T-helper 2 cell (primary cell): ENCODE measurements around the gene DAD1.

Source experiments
- DNase-seq, 5 experiments: peaks; one replicate each; pipeline versions ENCODE4 v3.0.0 to v3.0.0-alpha.2; 2012 to 2022

Gene DAD1

DNA sequence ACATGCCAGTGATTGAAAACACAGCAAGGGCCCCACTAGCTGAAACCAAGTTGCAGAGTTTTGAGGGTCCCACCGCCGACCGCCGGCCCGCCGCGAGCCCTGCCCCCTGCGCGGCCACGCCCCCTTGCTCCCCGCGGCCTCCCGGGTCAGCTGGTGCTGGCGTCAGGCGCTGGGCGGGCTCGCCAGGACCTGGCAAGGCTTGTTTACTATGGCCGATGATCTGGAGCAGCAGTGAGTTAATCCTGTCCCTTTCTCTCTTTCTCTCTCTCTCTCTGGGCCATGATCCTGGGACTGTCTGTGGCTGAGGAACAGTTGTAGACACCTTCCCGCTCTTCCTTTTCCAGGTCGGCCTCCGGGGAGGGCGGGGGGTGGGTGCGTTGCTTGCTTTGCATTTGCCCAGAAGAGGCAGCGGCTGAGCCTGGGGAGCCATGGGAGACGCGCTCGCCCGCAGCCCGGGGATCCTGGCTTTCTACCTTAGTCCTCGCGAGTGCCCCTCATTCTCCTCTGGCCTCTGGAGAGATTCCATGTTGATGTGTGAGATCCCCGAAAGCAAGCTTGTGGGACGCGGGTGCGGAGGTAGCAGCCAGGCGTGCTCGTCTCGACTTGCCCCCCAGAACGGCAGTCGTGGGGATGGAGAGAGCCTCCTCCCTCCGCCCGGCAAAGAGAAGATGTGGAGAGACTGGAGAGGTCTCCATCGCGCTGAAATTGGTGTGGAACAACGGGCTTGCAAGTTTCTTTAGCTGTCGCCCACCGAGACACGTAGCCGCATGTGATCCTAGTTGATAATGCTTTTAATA is 9.3 kb upstream of the DAD1 start, which contains the start of gene ABHD4:
ABHD4 (plus strand) TSS at position 202 of the 797 bp plus-strand sequence; CDS start at position 209, 7 bp downstream.
- peak; percentile 28 to 71 (median 54) for DNase-seq

DNA sequence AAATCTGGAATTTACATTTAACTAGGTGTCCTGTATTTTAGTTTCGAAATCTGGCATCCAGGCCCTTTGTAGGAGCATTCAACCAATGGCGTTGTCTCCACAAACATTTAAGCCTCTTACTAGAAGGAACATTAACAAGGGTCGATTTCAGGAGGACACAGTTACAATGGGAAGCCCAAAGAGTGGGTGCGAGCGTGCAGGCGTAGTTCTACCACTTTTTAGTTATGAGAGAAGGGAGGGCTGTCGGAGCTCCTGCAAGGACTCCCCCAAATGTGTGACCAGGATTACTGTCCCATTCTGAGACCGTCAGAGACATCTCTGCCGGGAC is 8.7 kb upstream of the DAD1 start:
- no peak for DNase-seq

DNA sequence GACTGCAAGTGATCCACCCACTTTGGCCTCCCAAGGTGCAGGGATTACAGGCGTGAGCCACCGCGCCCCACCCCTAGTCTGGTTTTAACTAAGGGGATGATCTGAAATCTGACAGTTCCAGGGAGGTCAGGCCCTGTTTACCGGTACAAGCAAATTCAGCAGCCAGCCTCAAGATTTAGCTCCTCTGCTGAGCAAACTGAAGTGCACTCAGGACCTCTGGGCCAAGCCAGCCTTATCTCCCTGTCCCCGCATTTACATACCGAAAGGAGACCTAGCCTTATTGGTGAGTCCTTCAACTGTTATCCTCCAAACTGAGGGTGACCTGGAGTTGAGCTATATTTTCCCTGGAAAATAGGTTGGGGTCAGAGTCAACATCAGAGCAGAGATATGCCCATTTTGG is 8.2 kb upstream of the DAD1 start:
- no peak for DNase-seq

DNA sequence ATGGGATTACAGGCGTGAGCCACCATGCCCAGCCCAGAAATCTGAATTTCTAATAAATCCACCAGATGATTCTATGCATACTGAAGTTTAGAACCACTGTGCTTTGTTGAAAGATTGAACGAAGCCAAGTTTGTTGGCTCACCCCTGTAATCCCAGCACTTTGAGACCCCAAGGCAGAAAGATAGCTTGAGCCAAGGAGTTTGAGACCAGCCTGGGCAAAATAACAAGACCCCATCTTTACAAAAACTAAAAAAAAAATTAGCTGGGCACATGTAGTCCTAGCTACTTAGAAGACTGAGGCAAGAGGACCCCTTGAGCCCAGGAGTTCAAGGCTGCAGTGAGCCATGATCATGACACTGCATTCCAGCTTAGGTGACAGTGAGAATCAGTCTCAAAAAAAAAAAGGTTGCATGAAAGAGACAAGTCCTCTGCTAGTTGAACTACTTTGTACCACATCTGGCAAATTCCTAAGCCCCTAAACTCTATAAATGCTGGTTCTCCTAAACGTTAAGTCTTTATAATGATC is 7.4 kb upstream of the DAD1 start:
- no peak for DNase-seq

DNA sequence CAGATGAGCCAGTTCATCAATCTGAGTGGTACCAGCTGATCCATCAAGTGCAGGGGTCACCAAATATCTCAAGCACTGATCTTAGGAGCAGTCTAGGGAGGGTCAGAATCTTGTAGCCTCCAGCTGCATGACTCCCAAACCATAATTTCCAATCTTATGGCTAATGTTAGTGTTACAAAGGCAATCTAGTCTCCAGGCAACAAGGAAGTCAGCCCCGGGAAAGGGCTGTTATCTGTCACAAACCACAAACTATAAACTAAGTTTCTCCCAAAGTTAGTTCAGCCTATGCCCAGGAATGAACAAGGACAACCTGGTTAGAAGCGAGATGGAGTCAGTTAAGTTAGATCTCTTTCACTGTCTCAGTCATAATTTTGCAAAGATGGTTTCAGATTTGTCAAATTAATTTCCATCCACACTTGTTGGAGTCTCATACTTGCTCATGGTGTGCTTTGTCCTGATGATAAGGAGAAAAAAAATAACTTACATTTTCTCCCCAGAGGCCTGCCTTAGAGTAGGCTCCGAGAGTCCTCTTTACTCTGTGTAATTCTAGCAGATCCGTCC is 5.2 kb upstream of the DAD1 start:
- DNase-seq, result no peak

DNA sequence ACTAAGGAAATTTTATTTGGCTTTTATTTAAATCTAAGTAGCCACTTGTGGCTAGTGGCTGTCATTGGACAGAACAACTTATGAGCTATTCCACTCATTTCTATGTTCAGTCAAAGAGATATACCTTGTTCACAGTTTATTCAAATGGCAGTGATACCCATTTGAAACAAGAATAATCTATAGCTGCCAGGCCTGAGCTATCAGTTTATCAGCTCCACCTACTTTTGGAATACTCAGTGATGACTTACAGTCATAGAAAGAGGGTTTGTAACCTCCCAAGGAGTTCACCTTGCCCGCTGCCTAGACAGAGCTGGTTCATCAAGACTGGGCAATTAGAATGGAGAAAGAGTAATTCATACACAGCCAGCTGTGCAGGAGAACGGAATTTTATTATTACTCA is 4.6 kb upstream of the DAD1 start:
- no peak for DNase-seq

DNA sequence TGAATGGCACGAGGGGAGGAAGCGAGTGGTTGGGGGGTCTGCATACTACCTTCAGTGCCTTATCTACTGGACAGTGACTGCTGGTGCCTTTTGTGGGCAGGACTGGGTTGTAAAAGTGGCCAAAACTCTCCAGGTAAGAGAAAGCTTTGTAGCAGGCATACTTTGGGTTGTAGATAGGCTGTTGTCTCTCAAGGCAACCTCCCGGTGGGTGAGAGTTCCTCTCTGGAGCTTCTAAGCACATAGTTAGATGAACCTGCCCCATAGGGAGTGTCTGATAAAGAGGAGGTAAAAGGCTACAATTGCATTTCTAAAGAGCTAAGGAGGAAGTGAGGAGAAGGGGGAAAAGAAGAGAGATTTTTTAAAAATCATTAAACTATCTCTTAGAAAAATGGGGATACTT is 4.2 kb upstream of the DAD1 start:
- no peak for DNase-seq

DNA sequence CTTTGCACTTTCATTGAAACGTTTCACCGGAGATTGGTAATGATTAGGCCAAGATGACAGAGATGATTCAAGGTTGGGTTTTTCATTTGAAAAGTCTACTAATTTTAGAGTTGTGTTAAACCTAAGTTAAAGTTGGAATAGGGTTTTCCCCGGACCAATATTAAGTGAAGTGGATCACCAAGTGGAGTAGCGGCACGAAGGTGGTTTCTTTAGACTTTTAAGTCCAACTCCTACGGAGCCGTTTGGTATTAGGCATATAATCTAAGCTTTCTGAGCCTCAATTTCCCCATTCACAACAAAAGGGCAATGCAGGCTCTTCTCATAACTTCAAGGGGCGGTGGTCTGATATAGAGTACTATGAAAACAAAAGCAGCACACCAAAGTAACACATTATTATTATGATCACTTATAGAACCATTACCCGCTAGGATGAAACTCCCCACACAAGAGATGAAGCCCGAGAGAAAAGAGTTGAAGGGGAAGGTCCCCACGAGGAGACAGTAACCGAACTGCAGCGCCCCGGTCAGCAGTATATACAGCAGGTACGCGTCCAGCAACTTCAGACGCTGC is 413 bp downstream of the DAD1 start:
- no peak for DNase-seq

DNA sequence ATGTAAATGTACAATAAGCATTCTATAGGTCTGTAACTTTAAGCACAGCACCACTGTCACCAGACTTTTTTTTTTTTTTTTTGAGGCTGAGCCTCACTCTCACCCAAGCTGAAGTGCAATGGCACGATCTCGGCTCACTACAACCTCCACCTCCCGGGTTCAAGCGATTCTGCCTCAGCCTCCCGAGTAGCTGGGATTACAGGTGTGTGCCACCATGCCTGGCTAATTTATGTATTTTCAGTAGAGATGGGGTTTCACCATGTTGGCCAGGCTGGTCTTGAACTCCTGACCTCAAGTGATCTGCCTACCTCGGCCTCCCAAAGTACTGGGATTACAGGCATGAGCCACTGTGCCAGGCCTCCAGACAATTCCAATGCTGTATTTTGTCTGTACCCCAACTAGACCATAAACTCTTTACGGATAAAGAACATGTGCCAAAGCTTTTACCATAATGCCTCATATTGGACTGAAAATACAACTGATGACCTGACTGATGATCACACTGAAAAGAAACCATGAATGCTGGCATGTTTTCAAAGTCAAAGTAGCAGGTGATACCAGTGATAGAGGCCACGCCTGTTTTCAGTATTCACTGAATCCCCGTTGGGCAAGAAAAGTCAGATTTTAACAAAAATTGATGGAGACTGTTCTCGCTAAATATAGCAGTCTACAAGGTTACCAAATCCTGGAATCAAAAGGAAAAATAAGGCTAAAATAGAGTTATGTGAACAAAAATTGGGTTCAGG is 1.2 kb downstream of the DAD1 start:
- peak in 1 of 5 experiments; percentile 64 for DNase-seq

DNA sequence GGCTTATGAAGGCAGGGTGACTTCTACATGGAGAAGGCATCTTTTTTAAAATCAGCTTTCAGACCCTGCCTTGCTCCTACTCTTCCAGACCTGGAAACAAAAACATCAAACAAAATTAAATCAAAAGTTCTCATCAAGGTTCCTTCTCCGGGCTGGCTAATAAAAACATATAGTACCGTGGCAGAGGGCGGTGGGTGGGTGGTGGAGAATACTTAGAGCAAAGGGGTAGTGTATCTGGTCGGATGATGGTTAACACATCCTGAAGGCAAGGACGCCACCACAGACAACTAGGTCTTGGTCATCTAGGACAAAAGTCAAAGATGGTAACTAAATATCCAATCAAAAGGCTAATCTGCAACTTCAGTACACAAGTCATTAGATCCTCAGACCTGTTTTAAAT is 1.8 kb downstream of the DAD1 start:
- DNase-seq, result no peak

DNA sequence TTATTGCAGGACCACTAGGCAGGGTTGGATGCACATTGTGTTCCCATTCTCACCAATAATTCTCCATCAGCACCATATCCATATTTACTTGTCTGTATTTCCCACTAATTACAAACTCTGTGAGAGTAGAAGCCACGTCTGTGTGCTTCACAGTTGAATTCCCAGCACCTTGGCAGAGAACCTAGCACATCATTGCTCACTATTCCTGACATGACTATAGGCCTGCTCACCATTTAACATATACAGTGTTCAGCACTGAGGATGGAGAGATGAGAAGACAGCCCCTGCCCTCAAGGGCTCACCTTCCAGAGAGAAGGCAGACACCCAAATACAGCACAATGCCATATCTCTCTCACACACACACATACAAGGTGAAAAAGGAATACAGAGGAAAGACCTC is 5.0 kb downstream of the DAD1 start:
- no peak for DNase-seq

DNA sequence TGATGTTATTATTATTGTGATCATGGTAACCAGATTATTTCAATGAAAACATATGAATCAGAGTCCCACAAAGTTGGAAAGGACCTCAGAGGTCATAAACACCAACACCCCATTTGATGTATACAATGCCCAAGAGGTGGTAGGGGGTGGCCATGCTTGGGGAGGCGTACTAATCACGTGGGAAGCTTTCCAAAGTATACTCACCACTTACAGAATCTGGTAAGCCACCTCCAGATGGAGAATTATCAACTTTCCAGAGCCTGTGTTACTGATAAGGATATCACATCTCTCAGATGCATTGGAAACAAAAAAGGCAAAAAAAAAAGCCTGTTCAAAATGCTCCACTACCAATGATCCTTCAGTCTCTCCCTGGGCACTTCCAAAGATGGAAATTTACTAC is 8.4 kb downstream of the DAD1 start:
- DNase-seq, result no peak

DNA sequence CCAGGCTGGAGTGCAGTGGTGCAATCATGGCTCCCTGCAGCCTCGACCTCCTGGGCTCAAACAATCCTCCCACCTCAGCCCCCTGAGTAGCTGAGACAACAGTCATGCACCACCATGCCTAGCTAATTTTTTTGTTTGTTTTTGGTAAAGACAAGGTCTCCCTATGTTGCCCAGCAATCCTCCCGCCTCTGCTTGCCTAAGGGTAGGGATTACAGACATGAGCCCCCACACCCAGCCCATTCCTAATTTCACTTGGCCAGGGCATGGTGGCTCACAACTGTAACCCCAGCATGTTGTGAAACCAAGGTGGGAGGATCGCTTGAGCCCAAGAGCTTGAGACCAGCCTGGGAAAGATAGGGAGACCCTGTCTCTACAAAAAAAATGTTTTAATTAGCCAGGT is 9.1 kb downstream of the DAD1 start:
- DNase-seq, result no peak

DNA sequence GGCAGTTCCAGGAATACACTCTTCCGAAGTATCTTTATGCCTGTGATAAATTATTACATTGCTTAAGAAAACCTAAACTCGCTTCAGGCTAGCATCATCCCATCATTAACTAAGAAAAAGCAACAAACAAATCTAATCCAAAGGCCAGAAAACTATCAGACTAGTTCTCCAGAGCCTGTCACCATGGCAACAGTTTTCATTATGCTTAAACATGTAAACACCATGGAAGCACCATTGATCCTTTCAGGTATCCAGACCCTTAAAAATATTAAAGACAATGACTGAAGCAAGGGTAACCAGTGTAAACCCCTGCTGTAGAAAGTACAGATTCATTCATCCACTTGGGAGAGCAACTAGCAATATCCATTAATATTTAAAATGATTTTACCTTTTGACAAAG is 9.8 kb downstream of the DAD1 start:
- no peak for DNase-seq

DNA sequence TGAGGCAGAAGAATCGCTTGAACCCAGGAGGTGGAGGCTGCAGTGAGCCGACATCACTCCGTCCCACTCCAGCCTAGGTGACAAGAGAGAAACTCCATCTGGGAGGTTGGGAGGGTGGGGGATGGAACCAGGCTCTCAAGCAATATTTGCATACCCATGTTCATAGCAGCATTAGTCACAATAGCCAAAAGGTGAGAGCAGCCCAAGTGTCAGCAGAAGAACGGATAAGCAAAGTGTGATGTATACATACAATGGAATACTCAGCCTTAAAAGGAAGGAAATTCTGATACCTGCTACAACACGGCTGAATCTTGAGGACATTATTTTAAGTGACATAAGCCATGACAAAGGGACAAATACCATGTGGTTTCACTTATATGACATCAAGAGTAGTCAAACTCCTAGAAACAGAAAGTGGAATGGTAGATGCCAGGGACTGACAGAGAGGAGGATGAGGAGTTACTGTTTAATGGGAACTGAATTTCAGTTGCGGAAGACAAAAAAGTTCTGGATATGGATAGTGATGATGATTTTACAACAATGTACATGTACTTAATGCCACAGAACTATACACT is 11.6 kb downstream of the DAD1 start:
- no peak for DNase-seq

DNA sequence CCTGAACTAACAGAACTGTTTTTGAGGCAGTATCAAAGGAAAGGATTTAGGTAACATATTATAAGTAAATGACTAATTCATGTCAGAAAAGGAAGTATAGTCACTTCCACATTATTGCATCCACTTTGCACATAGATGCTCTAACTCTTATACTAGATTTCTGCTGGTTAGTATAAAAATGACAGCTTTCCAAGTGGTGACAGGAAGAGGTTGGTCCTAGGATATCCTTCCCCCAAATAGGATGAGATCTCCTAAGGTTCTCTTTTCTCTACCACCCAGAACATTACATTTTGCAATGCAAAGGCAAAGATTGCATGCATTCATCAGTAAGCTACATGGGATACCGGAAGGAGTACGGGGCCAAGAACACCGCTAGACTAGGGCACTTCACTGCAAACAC is 15.2 kb downstream of the DAD1 start:
- DNase-seq, result no peak

DNA sequence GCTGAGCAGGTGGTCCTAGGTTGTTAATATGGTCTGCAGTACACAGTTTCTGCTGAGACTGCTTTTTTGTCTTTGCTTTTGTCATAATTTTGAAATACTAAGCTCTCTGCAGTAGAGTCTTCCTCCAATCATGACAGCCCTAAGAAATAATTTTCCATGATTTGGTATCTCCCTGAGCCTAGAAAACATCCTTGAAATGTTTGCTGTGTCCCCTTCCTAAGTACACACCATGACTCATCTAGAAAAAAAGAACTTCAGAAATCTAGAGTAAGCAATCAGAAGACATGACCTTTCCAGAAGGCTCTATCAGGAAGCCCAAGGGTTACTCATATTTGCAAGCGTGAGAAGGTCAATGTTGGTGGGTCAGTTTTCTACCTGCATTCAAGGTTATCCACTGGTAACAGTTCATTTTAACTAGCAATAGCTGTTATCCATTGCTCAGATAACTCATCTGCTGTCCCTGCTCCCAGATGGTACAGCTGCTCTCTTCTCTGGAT is 16.4 kb downstream of the DAD1 start:
- no peak for DNase-seq

DNA sequence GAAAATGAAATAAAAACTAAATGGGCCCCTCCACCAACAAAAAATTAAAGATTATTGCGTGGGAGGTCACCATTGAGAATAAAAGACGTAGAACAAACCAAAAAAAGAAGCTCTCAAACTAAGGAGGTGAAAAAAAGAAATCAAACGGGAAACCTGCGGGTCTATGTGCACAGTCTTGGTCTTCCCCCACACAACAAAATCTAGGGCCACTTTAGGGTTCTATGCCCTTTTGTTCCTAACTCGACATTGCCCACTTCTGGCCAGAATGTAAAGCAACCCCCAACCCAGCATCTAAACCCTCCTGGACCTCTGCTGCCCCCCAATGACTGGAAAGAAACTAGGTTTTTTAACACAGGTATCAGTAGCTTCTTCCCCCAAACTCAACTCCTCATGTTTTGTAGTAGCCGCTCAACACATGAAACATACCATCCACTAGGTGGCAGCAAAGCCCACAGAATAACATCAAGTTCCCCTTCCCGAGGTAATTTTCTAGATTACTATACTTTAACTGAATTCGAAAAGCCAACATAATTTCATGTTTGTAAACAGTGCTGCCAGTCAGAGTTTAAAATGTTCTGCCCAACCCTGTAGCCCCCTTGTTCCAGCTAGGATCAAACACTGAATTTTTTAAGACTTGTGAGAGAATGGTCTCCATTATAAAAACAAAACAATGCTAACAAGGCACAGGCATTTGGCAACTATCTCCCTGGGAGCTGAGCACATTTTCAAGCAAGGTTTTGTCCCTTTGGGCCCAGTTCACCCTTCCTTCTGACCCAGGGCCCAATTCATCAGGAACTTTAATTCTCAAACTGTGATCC is 18.7 kb downstream of the DAD1 start:
- peak in 4 of 5 experiments; percentile 60 to 98 (median 86) for DNase-seq

DNA sequence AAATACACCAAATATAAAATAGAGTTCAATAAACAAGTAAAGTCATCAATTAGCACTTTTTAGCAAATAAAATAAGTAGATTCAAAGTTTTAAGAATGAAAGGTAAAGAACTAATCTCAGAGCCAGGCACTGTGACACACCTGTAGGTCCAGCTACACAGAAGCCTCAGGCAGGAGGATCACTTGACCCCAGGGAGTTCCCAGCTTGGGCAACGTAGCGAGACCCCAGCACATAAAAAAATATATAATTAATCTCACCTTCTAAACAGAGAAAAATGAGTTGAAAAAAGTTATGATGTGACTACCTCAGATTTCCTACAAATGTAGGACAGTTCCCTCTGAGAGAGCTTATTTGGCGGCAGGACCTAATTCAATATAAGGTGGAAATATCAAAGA is 19.3 kb downstream of the DAD1 start:
- DNase-seq, result no peak

DNA sequence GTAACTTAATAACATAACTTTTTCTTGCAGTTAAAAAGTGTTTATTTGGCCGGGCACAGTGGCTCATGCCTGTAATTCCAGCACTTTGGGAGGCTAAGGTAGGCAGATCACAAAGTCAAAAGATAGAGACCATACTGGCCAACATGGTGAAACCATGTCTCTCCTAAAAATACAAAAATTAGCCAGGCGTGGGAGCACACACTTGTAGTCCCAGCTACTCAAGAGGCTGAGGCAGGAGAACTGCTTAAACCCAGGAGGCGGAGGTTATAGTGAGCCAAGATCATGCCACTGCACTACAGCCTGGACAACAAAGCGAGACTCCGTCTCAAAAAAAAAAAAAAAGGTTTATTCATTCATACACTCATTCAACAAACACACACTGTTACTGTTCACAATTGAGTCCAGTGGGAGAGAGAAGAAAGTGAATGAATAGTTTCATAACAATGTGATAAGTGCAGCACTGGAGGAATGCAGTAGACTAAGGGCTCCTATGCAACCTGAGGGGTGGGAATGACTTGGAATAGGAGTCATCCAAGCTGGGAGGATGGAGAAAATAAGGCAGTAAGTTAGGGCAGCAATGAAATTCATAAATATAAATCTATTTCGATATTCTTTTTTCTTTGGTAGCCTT is 19.8 kb downstream of the DAD1 start:
- no peak for DNase-seq

DNA sequence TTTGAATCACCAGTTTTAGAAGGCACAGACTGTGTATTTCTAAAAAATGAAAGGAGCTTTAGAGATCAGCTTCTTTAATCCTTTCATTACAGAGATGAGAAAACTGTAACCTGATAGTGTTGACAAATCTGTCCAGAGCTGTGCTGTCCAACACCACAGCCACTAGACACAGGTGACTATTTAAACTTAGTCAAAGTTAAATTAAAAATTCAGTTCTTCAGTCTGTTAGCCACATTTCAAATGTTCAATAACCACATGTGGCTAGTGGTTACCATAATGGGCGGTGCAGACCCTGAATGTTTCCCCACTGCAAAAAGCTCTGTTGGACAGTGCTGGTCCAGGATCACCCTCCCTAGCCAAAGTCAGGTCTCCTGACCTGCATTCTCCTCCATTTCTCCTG is 21.6 kb downstream of the DAD1 start:
- DNase-seq, result peak in 1 of 5 experiments; percentile 54
